Amniotic stem cell (primary cell): ENCODE measurements around the gene MYO19.
"Not testable (repeated sequence)": the region's sequence is repeated elsewhere in the genome, so short reads cannot be mapped to it uniquely, and the experiment has no call there.

ENCODE experiments used
- DNase-seq: peaks from one replicate; lab custom pipeline; 2025; lab: John Stamatoyannopoulos, UW

MYO19 gene

GRCh38 chr17:36529121-36529520, 5.5 kb downstream of the MYO19 start:
- DNase-seq: no peak

GRCh38 chr17:36527621-36528250, 6.9 kb downstream of the MYO19 start:
- DNase-seq: no peak

- no peak for DNase-seq
These were observed 8.8 kb downstream of the MYO19 start for GRCh38 chr17:36525888-36526287.

- DNase-seq: no peak
These were observed 9.6 kb downstream of the MYO19 start for GRCh38 chr17:36525113-36525512.

GRCh38 chr17:36524428-36524876, 10.2 kb downstream of the MYO19 start:
- DNase-seq: no peak

- DNase-seq: no peak
These were observed 11.6 kb downstream of the MYO19 start for GRCh38 chr17:36523113-36523512.

GRCh38 chr17:36515837-36516236, 18.8 kb downstream of the MYO19 start:
- no peak for DNase-seq

GRCh38 chr17:36514856-36515255, 19.8 kb downstream of the MYO19 start:
- no peak for DNase-seq

GRCh38 chr17:36512641-36513040, 22.0 kb downstream of the MYO19 start:
- DNase-seq: no peak

- DNase-seq: no peak
These were observed 23.5 kb downstream of the MYO19 start for GRCh38 chr17:36511216-36511615.

- no peak for DNase-seq
These were observed 24.0 kb downstream of the MYO19 start for GRCh38 chr17:36510636-36511035.

- DNase-seq: no peak
These were observed 25.2 kb downstream of the MYO19 start for GRCh38 chr17:36509272-36509985.

- not testable (repeated sequence) for DNase-seq
These were observed 26.2 kb downstream of the MYO19 start for GRCh38 chr17:36508439-36508838.

GRCh38 chr17:36507266-36507665, 27.4 kb downstream of the MYO19 start:
- DNase-seq: no peak

- DNase-seq: no peak
These were observed 27.8 kb downstream of the MYO19 start for GRCh38 chr17:36506831-36507230.

- DNase-seq: no peak
These were observed 28.3 kb downstream of the MYO19 start for GRCh38 chr17:36506249-36506826.

GRCh38 chr17:36505171-36505570, 29.5 kb downstream of the MYO19 start:
- DNase-seq: no peak

- DNase-seq: no peak
These were observed 30.5 kb downstream of the MYO19 start for GRCh38 chr17:36504156-36504545.

GRCh38 chr17:36503456-36504155, 31.1 kb downstream of the MYO19 start:
- no peak for DNase-seq

GRCh38 chr17:36501963-36502362, 32.7 kb downstream of the MYO19 start:
- no peak for DNase-seq

GRCh38 chr17:36501351-36501750, 33.3 kb downstream of the MYO19 start:
- no peak for DNase-seq

- no peak for DNase-seq
These were observed 33.9 kb downstream of the MYO19 start for GRCh38 chr17:36500745-36501225.
